UCSD-AML1 (cell line): Measurements from ENCODE around the gene ZNF304.
A peak's percentile ranks its signal among the peaks of the same experiment; 100 is the strongest.
"Not testable (repeated sequence)": the region's sequence is repeated elsewhere in the genome, so short reads cannot be mapped to it uniquely, and the experiment has no call there.

Experiments used
- DNase-seq: peaks from one replicate; lab custom pipeline; 2025; ENCODE audit not compliant: unreplicated experiment; lab: John Stamatoyannopoulos, UW

Gene ZNF304

GRCh38 chr19:57359300-57359699 lies 8.2 kb downstream of the ZNF304 start:
- no peak for DNase-seq

- no peak for DNase-seq
These were observed 11.3 kb downstream of the ZNF304 start for GRCh38 chr19:57362419-57362818.

DNA sequence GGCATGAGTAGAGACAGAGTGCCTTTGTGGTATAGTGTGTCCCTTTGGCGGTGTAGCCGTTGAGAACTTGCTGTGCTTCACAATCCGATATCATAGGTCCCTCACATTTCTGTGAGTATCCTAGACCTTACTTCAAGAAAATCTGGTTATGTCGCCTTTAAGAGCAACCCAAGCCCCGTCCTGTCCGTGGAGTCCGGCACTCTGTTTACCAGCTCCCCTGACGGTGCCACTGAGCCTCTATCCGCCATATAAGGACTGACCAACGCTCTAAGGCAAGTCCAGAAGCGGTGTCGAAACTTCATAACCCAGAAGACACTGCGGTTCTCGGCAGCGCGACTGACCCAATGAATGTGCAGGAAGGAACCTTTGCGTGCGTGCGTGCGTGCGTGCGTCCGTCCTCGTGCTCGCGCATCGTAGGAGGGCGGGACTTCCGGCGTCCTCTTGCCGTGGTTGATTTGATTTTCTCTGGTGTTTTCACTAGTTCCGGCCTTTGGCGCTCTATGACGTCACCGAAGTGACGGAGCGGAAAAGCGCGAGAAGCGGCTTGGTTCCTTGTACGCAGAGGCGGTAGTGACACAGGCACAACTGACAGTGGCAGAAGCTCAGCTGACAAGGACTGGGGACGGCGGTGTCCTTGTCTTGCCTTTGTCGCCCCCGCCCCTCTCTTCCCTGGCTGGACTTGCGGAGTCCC lies 12.1 kb downstream of the ZNF304 start, which contains the start of the genes TRAPPC2B and ZNF547:
Gene TRAPPC2B (plus strand): TSS at position 555 of the 691 bp plus-strand sequence. CDS start 1,283 bp downstream, outside the sequence.
Gene ZNF547 (plus strand): TSS at position 555 of the 691 bp plus-strand sequence. CDS start 5,005 bp downstream, outside the sequence.
- DNase-seq = peak; percentile 100

DNA sequence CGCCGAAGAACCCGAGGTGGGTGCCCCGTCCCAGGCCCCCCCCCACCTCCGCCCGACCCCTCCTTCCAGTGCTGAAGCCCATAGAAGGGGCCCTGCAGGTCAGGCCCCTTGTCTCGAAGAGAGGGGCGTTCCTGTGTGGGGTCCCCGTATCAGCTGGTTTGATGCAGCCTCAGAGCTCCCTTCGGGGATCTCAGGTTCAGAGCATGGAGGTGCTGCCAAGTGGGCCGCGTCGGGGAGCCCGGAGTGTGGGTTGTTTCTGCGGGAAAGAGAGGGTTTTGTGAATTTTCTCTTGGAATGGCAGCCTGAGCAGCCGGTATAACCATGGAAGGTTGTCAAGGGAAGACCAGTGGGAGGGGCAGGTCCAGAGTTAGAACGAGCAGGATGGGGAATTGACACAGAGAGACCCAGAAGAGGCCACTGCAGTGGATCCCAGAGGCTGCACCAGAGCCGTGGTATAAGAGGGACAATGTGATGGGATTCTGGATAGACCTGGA lies 12.7 kb downstream of the ZNF304 start:
- no peak for DNase-seq

DNA sequence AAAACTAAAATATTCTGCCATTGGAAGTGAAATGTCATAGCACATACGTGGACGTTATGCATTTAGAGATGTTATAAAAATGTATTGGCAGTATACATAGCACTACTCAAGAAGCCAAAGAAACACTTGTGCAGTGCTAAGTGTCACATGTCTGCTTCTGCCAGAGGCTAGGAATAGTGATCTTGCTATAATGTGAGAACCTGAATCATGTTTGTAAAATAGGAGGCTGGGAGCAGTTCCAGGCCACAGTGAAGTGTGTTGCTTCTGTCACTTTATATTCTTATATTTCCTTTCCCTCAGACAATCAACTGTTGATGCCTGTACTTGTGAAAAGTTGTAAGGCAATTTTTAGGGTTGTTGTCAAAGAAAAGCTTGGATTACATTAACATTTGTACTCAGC lies 15.7 kb downstream of the ZNF304 start:
- no peak for DNase-seq

GRCh38 chr19:57374179-57374578 lies 23.1 kb downstream of the ZNF304 start:
- no peak for DNase-seq

DNA sequence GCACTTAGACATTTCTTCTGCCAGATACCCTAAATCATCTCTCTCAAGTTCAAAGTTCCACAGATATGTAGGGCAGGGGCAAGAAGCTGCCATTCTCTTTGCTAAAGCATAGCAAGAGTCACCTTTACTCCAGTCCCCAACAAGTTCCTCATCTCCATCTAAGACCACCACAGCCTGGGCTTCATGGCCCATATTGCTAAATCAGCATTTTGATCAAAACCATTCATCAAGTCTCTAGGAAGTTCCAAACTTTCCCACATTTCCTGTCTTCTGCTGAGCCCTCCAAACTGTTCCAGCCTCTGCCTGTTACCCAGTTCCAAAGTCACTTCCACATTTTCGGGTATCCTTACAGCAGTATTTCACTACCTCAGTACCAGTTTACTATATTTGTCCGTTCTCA lies 23.6 kb downstream of the ZNF304 start:
- not testable (repeated sequence) for DNase-seq

DNA sequence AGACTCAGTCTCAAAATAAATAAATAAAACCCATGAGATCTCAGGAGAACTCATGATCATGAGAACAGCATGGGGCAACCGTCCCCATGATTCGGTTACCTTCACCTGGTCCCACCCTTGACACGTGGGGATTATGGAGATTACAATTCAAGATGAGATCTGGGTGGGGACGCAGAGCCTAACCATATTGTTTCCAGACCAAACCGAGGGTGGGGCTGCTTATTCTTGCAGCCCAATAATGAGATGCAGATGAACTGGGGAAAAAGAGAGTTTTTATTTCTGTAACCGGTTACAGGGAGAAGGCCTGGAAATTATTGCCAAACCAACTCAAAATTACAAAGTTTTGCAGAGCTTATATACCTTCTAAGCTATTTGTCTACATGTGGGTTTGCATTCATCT lies 25.1 kb downstream of the ZNF304 start:
- no peak for DNase-seq

DNA sequence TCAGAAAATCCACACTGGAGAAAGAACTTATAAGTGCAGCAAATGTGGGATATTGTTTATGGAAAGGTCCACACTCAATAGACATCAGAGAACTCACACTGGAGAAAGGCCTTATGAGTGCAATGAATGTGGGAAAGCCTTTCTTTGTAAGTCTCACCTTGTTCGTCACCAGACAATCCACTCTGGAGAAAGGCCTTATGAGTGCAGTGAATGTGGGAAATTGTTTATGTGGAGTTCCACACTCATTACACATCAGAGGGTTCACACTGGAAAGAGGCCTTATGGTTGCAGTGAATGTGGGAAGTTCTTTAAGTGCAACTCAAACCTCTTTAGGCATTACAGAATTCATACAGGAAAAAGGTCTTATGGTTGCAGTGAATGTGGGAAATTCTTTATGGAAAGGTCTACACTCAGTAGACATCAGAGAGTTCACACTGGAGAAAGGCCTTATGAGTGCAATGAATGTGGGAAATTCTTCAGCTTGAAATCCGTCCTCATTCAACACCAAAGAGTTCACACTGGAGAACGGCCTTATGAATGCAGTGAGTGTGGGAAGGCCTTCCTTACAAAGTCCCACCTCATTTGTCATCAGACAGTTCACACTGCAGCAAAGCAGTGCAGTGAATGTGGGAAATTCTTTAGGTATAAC lies 26.6 kb downstream of the ZNF304 start:
- no peak for DNase-seq

DNA sequence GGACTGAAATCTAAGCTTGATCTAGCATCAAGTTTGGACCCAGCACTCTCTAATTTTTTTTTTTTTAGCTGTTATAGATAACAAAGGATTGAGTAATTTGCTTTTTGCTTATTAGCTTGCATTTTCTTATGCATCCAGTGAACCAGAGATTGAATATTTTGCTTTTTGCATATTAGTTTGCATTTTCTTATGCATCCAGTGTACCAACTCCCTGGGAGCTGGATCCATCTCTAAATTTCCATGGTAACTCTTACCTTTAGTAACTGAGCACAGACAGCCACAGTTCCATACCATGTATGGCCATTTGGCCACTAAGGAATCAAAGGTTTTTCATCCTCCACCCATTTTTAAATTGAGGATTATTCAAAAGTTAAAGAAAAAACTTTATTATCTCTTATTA lies 29.9 kb downstream of the ZNF304 start:
- no peak for DNase-seq

GRCh38 chr19:57382806-57383488 lies 31.9 kb downstream of the ZNF304 start:
- DNase-seq = no peak

- no peak for DNase-seq
These were observed 38.2 kb downstream of the ZNF304 start for GRCh38 chr19:57389194-57389729.

DNA sequence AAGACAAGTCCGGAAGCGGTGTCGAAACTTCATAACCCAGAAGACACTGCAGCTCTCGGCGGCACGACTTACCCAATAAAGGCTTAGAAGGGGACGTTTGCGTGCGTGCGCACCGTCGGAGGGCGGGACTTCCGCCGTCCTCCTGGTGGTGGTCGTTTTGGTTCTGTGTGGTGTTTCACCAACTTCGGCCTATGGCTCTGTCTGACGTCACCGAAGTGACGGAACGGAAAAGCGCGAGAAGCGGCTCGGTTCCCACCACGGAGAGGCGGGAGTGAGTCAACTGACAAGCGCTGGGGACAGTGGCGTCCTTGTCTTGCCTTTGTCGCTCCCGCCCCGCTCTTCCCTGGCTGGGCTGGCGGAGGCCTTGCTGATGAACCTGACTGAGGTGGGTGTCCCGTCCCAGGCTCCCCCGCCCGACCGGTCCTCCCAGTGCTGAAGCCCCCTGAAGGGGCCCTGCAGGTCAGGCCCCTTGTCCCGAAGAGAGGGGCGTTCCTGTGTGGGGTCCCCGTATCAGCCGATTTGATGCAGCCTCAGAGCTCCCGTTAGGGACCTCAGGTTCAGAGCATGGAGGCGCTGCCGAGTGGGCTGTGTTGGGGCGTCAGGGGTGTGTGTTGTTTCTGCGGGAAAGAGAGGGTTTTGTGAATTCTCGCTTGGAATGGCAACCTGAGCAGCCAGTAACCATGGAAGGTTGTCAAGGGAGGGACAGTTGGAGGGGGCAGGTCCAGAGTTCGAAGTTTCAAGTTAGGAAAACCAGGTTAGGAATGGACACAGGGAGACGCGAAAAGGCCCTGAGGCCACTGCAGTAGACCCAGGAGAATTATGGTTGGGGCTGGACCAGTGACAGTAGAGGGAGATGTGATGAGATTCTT lies 38.9 kb downstream of the ZNF304 start, which contains the start of gene ZNF548:
Gene ZNF548 (plus strand): TSS at position 125 of the 869 bp plus-strand sequence. CDS start 246 bp downstream, at position 371.
- peak; percentile 99 for DNase-seq

GRCh38 chr19:57395710-57396109 lies 44.6 kb downstream of the ZNF304 start:
- DNase-seq = no peak

GRCh38 chr19:57398868-57399267 lies 47.8 kb downstream of the ZNF304 start:
- no peak for DNase-seq

DNA sequence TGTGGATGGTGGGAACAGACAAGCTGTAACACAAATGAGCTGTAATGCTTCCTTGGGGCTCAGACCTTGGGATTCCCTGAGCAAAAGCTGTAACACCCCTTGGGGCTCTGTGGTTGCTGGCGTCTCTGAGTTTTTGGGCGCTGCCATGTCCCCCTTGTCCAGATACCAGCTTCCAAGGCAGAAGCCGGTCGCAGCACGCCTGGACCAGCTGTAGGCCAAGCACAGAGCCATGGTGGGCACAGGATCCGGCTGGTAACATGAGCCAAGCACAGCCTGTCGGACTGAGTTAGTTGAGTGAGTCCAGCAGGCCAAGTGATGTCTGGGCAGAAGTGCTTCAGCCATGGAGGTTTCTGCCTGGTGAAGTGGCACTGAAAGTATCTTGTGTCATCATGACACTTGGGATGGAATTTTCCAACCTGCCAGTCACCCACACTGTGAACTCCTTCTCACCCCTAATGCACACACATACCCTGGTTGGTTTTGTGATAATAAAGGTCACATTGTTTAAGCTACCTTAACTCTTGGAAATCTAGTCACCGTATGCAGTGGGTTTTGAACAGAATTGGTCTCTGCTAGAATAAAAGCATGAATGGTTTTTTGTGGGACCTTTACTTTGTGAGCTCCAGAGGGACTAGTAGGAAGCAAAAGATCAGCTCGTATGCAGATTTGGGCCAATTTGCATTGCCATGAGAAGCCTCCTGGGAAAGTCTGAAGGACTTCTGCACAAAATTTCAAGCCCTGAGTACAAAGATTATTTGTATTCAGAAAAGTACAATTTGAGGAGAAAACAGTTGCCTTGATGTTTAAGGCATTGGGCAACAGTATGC lies 52.9 kb downstream of the ZNF304 start:
- DNase-seq = no peak

DNA sequence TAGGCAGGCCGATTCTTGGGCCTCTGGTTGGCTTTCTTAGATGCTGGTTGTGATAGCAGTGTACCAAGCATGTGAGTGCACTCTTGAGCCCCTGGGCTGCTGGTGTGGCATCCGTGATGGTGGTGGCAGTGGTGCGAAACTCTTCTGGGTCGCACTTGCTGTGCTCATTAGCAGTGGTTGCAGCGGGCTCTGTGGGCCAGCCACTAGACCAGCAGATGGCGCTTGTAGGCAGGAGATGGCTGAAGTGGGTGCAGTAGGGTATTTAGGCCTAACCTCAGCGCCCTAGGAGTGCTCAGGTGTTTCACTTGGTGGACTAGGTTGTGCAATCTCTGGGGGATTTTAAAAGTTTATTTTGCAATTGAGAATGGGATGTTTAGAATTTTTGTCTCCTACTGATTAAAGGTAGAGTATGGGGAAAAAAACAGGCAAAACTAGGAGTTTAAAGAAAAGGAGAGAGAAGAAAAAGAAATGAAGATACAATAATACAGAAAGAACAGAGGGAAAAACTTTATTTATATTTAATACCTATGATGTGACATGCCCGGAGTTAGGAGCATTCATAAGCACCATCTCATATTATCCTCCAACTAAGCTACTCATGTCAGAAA lies 55.5 kb downstream of the ZNF304 start:
- DNase-seq = peak; percentile 67
